ENCODE data around the gene PPP1R18. TPM values are rescaled to one million over a fixed set of nuclear protein-coding genes. Genes with fewer than 3 reads are reported as not detected.

Gene PPP1R18
- total and polyA plus RNA-seq, 2 experiments from 2014 or later: 67.8 to 108 TPM

DNA sequence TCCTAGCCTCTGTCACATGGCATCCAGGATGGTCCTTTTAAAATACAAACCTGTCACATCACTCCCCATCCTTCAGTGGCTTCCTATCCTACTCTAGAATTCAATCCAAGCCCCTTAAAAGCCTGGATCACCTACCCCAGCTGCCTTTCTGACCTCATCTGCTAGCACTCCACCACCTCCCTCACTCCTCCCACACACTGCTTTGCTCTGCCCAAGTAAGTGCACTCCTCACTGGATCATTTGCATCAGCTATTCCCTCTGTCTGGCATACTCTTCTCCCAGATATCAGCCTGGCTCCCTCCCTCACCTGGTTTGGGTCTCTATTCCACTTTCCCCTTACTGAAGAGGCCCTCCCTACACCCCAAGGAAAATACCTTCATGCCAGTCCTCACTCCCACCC lies 29.0 kb downstream of the PPP1R18 start:
- H3K4me3 ChIP-seq: no peak overlapping the region
- H3K9ac ChIP-seq: 0 out of 2 replicates have a peak overlapping the region, but pooled peaks have one; percentile 3
- H3K9me3 ChIP-seq (ENCODE audit: low read depth): no peaks in the 10 kb centered on the region
- H3F3A ChIP-seq (ENCODE audit: insufficient read depth): no peaks in the 10 kb centered on the region
- H3K36me3 ChIP-seq (ENCODE audit: low read depth): peaks cover 21% of the 10 kb centered on the region
- H2AFZ ChIP-seq: no peak overlapping the region
- TF ChIP-seq EZH2 (IDR thresholded peaks at IDR 0.05; ENCODE audit: insufficient read depth, poor library complexity, severe bottlenecking): no peak
- H3K4me2 ChIP-seq (ENCODE audit: unreplicated experiment): no peak overlapping the region
- no peaks in the 10 kb centered on the region for H3K79me2 ChIP-seq (ENCODE audit: insufficient read depth)
- no peaks in the 10 kb centered on the region for H4K20me1 ChIP-seq (ENCODE audit: insufficient read depth)
- H3K27me3 ChIP-seq (replicated peaks; ENCODE audit: insufficient read depth): no peaks in the 10 kb centered on the region
- H3K4me1 ChIP-seq (ENCODE audit: insufficient read depth): no peaks in the 10 kb centered on the region
- no peaks in the 10 kb centered on the region for H3K9me2 ChIP-seq (ENCODE audit: insufficient read depth)
- in situ Hi-C loops (cut with MboI): no loop called here
- DNase-seq: no peak
- no peak overlapping the region for H3K27ac ChIP-seq

- Histone ChIP-seq H3K4me1 (ENCODE audit: insufficient read depth) (no peaks in the 10 kb centered on the region), H3K4me3 (no peak overlapping the region), H3K9me2 (ENCODE audit: insufficient read depth) (no peaks in the 10 kb centered on the region), H2AFZ (no peak overlapping the region), H3K27me3 (replicated peaks; ENCODE audit: insufficient read depth) (no peaks in the 10 kb centered on the region), H3K27ac (no peak overlapping the region), H3K79me2 (ENCODE audit: insufficient read depth) (no peaks in the 10 kb centered on the region), H3K9ac (no peak overlapping the region), H3K36me3 (ENCODE audit: low read depth) (peaks cover 17% of the 10 kb centered on the region; the same call in 1 of the 2 replicates), H4K20me1 (ENCODE audit: insufficient read depth) (no peaks in the 10 kb centered on the region), H3F3A (ENCODE audit: insufficient read depth) (no peaks in the 10 kb centered on the region), H3K4me2 (ENCODE audit: unreplicated experiment) (no peak overlapping the region), H3K9me3 (ENCODE audit: low read depth) (no peaks in the 10 kb centered on the region)
- WGBS, 2 experiments (ENCODE audit: low coverage in 1 of 2, low lambda C conversion rate in 2 of 2, missing lambda C conversion rate in 2 of 2): 91 to 93% methylated on average over 7 of the region's 7 CpGs
- TF ChIP-seq EZH2phosphoT487 (IDR thresholded peaks at IDR 0.05; ENCODE audit: insufficient read depth, low read depth) (no peak), EZH2 (IDR thresholded peaks at IDR 0.05; ENCODE audit: insufficient read depth, poor library complexity, severe bottlenecking) (no peak)
- no peak for DNase-seq
- in situ Hi-C loops (cut with MboI): no loop called here
Measured at GRCh38 chr6:30656513-30656912, 29.9 kb downstream of the PPP1R18 start.

DNA sequence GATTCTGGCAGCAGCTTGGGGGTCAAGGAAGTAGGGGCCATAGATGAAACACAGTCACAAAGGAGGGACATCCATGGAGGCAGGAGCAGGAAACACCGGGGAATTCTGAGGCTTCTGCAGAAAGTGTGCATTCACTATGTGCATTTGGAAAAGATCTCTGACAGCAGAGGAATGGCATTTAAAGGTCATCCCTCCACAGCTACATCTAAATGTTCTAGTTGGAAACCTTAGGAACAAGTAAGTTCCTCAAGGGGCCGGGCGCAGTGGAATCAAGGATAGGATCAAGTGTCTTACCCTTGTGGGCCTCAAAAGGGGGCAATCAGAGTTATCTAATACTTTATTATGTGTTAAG lies 30.7 kb downstream of the PPP1R18 start:
- Histone ChIP-seq H3K36me3 (ENCODE audit: low read depth) (peaks cover 17% of the 10 kb centered on the region; the same call in 1 of the 2 replicates), H3K9ac (no peak overlapping the region), H3K4me2 (ENCODE audit: unreplicated experiment) (no peak overlapping the region), H2AFZ (no peak overlapping the region), H3K4me3 (no peak overlapping the region), H3K9me3 (ENCODE audit: low read depth) (no peaks in the 10 kb centered on the region), H3K9me2 (ENCODE audit: insufficient read depth) (no peaks in the 10 kb centered on the region), H3K27me3 (replicated peaks; ENCODE audit: insufficient read depth) (no peaks in the 10 kb centered on the region), H3K4me1 (ENCODE audit: insufficient read depth) (no peaks in the 10 kb centered on the region), H3F3A (ENCODE audit: insufficient read depth) (no peaks in the 10 kb centered on the region), H3K27ac (no peak overlapping the region), H4K20me1 (ENCODE audit: insufficient read depth) (no peaks in the 10 kb centered on the region), H3K79me2 (ENCODE audit: insufficient read depth) (no peaks in the 10 kb centered on the region)
- WGBS, 2 experiments (ENCODE audit: low coverage in 1 of 2, low lambda C conversion rate in 2 of 2, missing lambda C conversion rate in 2 of 2): 95 to 100% methylated on average over 3 of the region's 3 CpGs
- TF ChIP-seq EZH2phosphoT487 (IDR thresholded peaks at IDR 0.05; ENCODE audit: insufficient read depth, low read depth): no peak
- no peak for TF ChIP-seq EZH2 (IDR thresholded peaks at IDR 0.05; ENCODE audit: insufficient read depth, poor library complexity, severe bottlenecking)
- no peak for DNase-seq
- in situ Hi-C loops (cut with MboI): no loop called here

DNA sequence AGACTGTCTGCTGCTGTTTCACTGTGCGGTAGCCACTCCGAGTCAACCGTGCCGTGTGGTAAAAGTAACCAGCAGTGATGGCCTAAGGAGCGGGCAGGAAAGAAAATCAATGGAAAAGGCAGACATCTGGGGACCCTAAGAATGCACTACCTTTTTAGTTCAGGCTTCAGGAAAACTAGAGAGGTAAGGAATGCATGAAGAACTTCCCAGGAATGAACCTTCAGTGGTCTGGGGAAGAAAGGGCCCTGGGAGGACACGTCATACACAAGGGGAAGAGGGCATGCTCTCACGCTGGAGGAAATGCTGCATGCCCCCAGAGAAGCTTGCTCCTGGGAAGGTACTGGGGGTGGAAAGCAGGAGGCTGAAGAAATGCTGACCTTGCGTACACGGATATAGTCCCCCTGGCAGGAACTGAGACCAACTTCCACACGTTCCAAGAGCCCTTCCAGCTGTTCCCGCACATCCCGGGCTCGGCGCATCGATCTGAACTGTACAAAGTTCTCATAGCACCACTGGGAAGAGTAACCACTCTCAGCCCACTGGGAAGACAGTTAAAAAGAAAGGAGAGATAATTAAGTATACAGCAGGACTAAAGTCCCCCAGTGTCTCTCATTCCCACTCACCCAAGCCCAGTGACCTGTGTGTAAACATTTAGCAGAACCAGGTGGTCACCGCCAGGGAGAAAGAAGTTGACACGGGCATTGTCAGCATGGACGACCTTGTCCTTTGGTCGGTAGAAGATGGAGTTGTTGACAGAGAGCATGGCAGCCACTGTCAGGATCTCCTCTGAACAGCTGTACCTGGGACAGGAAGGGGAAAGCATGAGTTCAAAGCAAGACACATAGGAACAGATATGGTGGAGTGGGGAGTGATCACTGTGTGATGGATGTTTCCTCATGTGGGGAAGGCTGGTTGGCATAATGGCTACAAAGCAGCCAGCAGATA lies 31.4 kb downstream of the PPP1R18 start:
- 94 to 98% methylated on average over 19 of the region's 19 CpGs for WGBS, 2 experiments (ENCODE audit: low coverage in 1 of 2, low lambda C conversion rate in 2 of 2, missing lambda C conversion rate in 2 of 2)

More for the DNA sequence above, 31.4 kb downstream of the PPP1R18 start:
- in situ Hi-C loops (cut with MboI): no loop called here
- Histone ChIP-seq H3K27me3 (replicated peaks; ENCODE audit: insufficient read depth) (no peaks in the 10 kb centered on the region), H3K4me1 (ENCODE audit: insufficient read depth) (no peaks in the 10 kb centered on the region), H3K36me3 (ENCODE audit: low read depth) (peaks cover 17% of the 10 kb centered on the region; the same call in 1 of the 2 replicates), H3F3A (ENCODE audit: insufficient read depth) (no peaks in the 10 kb centered on the region), H3K9me3 (ENCODE audit: low read depth) (no peaks in the 10 kb centered on the region), H3K79me2 (ENCODE audit: insufficient read depth) (peaks cover 2% of the 10 kb centered on the region; the same call in 1 of the 2 replicates), H4K20me1 (ENCODE audit: insufficient read depth) (no peaks in the 10 kb centered on the region), H3K4me3 (no peak overlapping the region), H2AFZ (no peak overlapping the region), H3K27ac (no peak overlapping the region), H3K4me2 (ENCODE audit: unreplicated experiment) (no peak overlapping the region), H3K9ac (no peak overlapping the region), H3K9me2 (ENCODE audit: insufficient read depth) (no peaks in the 10 kb centered on the region)
- no peak for DNase-seq
- no peak for TF ChIP-seq EZH2phosphoT487 (IDR thresholded peaks at IDR 0.05; ENCODE audit: insufficient read depth, low read depth)
- TF ChIP-seq EZH2 (IDR thresholded peaks at IDR 0.05; ENCODE audit: insufficient read depth, poor library complexity, severe bottlenecking): no peak

Measured in GM23248 (cell line).